H1 (cell line): Measurements from ENCODE around the gene KTN1. TPM values are rescaled to one million over a fixed set of nuclear protein-coding genes. Genes with fewer than 3 reads are reported as not detected.

Experiments
- RNF2 ChIP-seq: fragments of 200-900, 300-1000 bp; sonication (generic); IDR thresholded peaks from 2 replicates; pipeline ENCODE4 v1.7.1; 2016; ENCODE audit warnings: borderline replicate concordance, low read depth, mild to moderate bottlenecking, antibody characterized with exemption, low read length; ENCODE audit not compliant: poor library complexity, severe bottlenecking; ENCODE audit errors: missing control alignments
- polyA plus RNA-seq, 7 experiments: library from polyadenylated mRNA; depleted of rRNA in 3 of 7; stranded (reverse) in 5 of 7; unstranded in 2 of 7; fragments of >200 nt in 5 of 7; fragments of 200-250 nt in 2 of 7; gene quantifications; 1 replicate in 5 of 7; 2 replicates in 1 of 7; 4 replicates in 1 of 7; pipeline versions ENCODE4 v1.2.1 to v1.2.3, GENCODE V29; 2011 to 2013; ENCODE audit warnings: missing spikeins in 2 of 7, mixed read lengths in 2 of 7
- total RNA-seq: library from RNA; stranded (reverse); fragmentation: NEBNext Ultra II Directional; extraction: Animal tissue kit (Norgen Biotek cat#: 25700); gene quantifications from 2 replicates; pipeline ENCODE4 v1.2.1, GENCODE V29; 2021
- TF ChIP-seq, protein P1 (sequence below): IDR thresholded peaks from 2 replicates; pipeline ENCODE4 v1.6.1; 2011; ENCODE audit warnings: low read depth, mild to moderate bottlenecking, low read length; ENCODE audit not compliant: insufficient read depth

KTN1 gene
- total and polyA plus RNA-seq, 2 of the 8 experiments (the other 6 are each of a cell fraction or from before 2014, with no cell fraction given), result 15.4 to 151 TPM

DNA sequence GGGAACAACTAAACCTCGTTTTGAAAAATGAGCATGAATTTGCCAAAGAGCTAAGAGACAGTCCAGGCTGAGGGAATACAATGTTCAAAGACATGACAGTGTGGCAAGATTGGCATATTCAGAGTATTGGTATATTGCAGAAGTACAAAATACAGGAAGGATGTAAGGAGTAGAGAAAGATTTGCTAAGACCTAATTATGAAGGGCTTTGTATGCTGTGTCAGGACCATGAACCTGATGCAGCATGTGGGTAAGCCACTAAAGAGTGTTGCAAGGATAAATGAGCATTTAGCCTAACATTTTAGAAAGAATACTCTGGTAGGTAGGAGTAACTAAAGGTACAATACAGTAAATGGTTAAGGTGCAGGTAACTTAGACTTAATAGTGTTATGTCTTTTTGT, 65.1 kb downstream of the KTN1 start (continued):
- TF ChIP-seq RNF2, result no peak
- TF ChIP-seq, protein P1, sequence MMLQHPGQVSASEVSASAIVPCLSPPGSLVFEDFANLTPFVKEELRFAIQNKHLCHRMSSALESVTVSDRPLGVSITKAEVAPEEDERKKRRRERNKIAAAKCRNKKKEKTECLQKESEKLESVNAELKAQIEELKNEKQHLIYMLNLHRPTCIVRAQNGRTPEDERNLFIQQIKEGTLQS, result no peak
